NCI-H2227 treated with DMSO at 0.1 percent for 48 hours (cell line): ENCODE results near the gene KCNG2.
"Not testable (repeated sequence)": the region's sequence is repeated elsewhere in the genome, so short reads cannot be mapped to it uniquely, and the experiment has no call there.

Experiments
- DNase-seq: peaks from one replicate; lab custom pipeline; 2025; lab: John Stamatoyannopoulos, UW

Gene KCNG2

GRCh38 chr18:79870301-79871025 lies 72.7 kb downstream of the KCNG2 start:
- DNase-seq, result no peak

GRCh38 chr18:79871026-79871390 lies 73.3 kb downstream of the KCNG2 start:
- no peak for DNase-seq

DNA sequence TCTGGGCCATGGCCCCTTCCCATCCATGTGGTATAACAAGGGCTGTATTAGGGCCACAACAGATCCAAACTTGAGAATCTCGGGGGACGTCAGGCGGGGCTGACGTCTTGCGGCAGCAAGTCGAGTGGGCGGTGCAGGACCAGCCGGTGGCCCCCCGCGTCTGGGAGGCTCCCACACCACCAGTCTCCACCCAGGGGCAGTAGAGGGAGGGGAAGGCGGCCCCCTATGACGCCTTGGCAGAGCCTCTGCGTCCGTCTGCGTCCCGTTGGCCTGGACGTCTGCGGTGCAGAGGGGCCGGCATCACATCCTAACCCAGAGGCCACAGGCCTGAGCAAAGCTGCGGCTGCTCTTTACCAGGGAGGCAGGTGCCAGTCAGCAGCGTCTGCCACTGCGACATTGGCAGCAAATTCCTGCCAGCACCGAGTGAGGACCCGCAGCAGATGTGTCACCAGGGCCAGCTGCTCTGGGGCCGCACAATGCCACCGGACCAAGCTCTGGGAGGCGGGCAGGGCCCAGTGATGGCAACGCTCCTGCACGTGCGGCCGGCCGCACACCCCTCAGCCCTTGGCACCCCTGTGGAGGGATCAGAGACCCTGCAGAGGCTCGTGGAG lies 73.8 kb downstream of the KCNG2 start:
- no peak for DNase-seq

- no peak for DNase-seq
Measured at GRCh38 chr18:79872527-79873444, 75.0 kb downstream of the KCNG2 start.

GRCh38 chr18:79873449-79874110 lies 75.8 kb downstream of the KCNG2 start:
- DNase-seq, result no peak

DNA sequence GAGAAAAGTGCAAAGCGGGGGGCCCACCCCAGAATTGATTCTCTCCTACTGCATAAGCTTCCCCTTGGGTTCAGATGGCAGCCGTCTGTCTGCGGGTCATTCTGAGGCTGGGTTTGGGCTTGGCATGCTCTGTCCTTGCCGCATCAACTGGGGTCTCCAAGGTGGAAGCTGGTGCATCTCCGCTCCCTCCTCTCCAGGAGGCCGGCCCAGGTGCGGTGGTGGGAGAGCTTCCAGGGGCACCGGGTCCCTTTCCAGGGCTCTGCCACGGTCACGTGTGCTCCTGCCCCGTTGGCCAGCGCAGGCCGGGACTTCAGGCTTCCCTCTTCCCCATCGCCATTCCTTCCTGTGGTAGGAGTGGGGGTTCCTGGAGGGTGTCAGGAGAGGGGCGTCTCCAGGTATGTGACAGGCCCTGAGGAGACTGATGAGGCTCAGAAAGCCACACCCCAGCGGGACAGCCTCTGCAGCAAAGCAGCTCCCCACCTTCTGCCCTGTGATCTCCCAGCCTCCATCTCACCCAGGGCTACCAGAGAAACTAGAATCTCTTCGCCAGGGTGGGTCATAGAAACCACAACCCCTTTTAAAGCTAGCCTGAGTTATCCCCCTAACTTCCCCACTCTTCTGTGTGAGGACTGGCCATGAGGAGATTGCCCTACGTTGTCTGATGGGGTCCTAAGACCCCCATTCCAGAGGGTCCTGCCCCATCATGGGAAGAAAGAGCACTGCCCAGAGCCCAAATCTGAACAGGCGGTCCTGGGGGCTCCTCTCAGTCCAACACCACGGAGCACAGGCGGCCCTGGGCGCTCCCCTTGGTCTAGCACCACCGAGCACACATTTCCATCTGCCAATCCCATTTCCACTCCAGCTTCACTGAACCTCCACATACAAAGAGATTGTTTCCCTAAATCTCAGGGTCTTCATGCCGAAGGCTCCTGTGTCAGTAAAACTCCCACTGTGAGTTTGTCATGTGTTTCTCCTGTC lies 77.1 kb downstream of the KCNG2 start:
- no peak for DNase-seq

DNA sequence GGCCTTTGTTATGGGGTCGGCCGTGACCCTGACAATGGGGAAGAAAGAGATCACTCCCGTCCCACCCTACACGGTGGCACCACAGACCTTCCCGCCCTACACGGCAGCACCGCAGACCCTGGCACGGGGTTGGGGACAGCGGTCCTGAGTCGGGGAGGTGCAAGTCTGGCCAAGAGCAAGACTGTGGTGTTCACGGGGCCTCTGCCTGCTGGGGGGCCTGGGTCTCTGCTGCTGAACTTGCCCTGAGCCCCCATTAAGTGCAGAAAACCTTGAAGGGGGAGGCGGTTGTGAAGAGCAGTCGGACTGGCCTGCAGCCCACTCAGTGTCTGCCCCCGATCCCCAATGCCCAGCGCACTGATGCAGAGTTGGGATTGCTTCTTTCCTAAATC lies 77.8 kb downstream of the KCNG2 start:
- no peak for DNase-seq

GRCh38 chr18:79875931-79876461 lies 78.3 kb downstream of the KCNG2 start:
- no peak for DNase-seq

DNA sequence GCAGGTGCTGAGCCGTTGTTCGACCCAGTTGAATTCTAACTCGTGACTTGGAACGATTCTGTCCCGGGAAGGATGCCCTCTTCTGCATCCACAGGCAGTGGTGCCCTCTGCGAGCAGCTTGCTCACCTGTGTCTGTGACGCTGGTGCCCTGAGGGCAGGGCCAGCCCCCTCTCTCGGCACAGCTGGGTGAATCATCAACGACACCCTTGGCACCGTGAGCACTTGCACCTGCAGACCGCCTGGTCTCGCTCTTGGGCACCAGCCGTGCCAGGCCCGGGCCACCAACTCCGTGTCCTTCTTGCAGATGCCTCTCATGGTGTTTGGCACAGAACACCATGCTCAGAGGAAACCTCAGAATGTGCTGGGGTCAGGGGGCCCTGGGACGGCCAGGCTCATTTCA lies 78.8 kb downstream of the KCNG2 start:
- no peak for DNase-seq

GRCh38 chr18:79877163-79878091 lies 79.7 kb downstream of the KCNG2 start:
- DNase-seq, result no peak

GRCh38 chr18:79878246-79878645 lies 80.5 kb downstream of the KCNG2 start:
- DNase-seq, result not testable (repeated sequence)

DNA sequence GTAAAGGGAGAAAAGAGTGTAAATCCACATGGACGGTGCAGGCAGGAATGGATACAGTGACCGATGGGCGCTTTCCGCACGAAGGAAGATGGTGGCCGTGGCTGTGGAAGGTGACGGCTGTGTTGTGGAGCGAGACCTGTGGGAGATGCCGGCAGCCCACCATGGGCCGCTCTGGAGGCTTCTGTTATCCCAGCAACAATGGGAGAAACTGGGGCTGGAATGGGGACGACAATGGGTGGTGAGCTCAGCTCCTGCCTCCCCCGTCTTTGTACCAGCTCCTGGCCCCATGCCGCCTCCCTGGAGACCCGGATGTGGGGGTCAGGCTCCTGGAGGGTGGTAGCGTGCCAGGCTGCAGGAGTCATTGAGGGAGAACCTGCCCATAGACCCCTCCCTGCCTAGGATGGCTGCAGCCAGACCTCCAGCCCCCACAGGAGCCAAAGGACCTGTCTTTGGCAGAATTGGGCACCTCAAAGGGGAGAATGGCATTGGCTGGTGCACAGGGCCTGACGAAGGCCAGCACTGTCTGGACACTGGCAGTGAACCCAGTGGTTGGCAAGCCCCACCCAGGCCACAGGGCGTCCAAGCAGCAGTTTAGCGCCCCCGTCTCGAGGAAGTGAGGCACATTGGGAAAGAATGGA lies 81.1 kb downstream of the KCNG2 start:
- no peak for DNase-seq

- no peak for DNase-seq
Measured at GRCh38 chr18:79879566-79879965, 81.8 kb downstream of the KCNG2 start.

GRCh38 chr18:79881695-79882094 lies 84.0 kb downstream of the KCNG2 start:
- no peak for DNase-seq

- DNase-seq, result no peak
Measured at GRCh38 chr18:79882522-79883241, 84.9 kb downstream of the KCNG2 start.

DNA sequence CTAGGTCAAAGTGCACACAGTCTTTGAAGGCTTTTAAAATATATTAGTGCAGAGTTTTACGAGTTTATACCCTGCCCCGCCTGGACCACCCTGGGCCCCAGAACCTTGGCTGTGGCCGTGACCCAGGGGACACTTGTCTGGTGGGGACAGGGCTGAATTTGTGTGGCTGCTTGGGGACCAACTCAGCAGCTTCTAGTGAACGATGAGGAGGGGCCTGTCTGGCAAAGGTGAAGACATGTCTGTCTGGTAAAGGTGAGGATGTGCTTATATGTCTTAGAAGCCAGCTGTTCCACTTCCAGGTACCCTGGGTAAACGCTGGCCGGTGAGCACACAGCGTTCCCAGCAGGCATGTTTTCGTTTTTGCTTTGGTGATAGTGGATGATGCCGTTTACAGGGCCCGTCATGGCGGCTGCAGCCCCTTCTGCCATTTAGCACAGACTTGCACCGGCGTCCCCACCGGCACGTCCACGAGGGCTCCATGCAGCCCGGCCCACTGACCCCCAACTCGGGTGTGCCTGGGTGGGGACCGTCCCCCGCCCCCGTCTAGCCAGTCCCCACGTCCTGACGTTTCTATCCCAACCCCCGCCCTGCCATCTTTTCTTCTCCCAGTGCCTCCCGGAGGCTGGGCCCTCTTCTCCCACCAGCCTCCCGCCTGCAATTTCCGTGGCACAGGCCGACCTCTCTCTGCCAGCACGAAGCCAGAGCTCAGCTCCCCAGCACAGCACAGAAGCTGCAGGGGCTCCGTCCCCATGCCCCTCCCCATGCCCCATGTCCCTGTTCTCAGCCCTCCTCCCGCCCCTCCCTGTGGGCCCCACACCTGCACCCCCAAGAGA lies 85.9 kb downstream of the KCNG2 start:
- no peak for DNase-seq

DNA sequence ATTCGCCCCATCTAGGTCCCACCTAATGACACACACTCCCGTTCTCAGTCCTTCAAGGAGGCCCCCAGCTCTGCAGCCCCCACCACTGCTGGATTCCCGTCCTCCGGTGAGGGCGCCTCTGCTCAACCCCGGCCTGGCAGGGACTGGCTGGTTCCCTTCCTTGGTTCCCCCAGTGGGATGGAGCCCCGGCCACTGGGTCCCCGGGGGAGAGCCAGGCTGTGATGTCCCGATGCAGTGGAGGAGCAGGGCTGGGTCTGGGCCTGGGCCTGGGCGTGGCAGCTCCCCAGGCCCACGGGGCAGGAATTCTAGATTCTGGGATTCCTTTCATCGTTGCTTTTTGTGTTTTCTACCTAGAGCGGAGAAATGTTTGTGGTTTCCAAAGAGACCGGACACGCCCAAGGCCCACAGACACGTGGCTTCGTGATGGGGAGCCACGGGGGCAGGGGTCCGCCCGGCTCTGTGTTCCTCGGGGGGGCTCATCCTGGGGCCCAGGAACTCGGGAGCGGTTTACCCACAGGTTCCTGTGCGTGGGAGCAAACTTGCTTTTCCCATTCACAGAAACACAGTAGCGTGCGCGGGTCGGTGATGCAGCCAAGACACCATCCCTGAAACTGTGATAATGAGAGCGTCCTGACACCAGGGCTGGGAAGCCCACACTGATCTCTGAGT lies 86.7 kb downstream of the KCNG2 start:
- DNase-seq, result no peak
